Right lung (tissue), 5 donors: Measurements from ENCODE around the gene HS6ST1. TPM values are rescaled to one million over a fixed set of nuclear protein-coding genes. Genes with fewer than 3 reads are reported as not detected.
"Not testable (repeated sequence)": the region's sequence is repeated elsewhere in the genome, so short reads cannot be mapped to it uniquely, and the experiment has no call there.

Experiments used
- DNase-seq, 2 donors: peaks; one replicate each; pipeline ENCODE4 v3.0.0-alpha.2; 2013
- polyA plus RNA-seq, 5 donors: library from polyadenylated mRNA; unstranded; fragments of 120-200 nt; gene quantifications; one replicate each; pipeline versions ENCODE4 v1.2.1 to v1.2.3, GENCODE V29; 2013; ENCODE audit warnings: inconsistent platforms in 1 of 5, low replicate concordance in 1 of 5; ENCODE audit not compliant: insufficient read length in 5 of 5, insufficient read depth in 1 of 5

HS6ST1 gene
- polyA plus RNA-seq, 5 donors = 26.4 to 42.3 (median 36.4) TPM

- DNase-seq = no peak
Observed at GRCh38 chr2:128269990-128270671, 48.5 kb downstream of the HS6ST1 start.

GRCh38 chr2:128269063-128269989 lies 49.3 kb downstream of the HS6ST1 start:
- no peak for DNase-seq

DNA sequence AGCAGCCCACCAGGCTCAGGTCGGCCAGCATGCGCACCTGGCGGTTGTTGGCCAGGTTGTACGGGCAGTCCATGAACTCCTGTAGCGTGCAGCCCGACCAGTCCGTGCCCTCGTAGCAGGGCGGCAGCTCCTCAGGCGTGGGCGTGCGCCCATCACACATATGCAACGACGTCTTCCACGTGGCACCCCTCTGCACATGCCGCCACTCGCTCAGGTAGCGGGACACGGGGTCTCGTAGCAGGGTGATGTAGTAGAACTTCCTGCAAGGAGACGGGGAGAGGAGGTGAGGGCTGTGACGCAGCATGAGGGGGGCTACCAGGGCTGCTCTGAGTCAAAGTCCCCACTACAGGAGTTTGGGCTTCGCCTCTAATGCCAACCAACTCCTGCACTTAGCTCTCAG lies 50.1 kb downstream of the HS6ST1 start:
- DNase-seq = not testable (repeated sequence)

DNA sequence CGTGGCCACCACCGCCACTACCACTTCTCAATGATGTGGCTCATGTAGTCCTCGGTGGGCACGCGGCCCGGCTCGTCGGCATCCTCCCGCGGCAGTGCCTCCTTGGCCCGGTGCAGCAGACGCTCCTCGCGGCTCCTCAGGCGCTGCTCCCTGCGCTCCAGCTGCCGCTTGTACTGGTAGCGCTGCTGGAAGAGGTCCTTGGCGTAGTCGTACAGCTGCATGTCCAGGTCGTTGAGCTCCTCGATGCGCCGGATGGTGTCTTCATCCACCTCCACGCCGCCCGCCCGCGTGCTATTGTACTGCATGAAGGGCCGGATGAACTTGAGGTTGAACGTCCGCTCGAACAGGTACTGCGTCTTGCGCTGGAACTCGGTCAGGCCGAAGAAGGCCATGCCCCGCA lies 50.5 kb downstream of the HS6ST1 start:
- DNase-seq = not testable (repeated sequence)

DNA sequence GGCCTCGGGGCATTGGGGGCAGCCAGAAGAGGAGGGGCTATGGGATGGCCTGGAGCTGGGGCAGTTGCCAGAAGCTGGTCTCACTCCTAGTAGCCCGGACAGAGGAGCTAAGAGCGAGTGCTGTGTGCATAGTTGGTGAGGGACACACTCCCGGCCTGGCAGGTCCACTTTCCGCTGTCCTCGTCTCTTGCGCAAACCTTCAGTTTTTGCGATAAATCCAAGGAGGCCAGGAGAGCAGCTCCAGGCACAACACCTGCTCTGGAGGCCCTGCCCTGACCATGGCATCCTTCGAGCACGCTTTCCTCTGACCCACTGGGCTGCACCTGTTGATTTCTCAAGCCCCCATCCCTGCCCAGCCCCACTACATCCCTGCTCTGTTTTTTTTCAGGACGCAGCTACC lies 51.0 kb downstream of the HS6ST1 start:
- not testable (repeated sequence) for DNase-seq

GRCh38 chr2:128267197-128267596 lies 51.5 kb downstream of the HS6ST1 start:
- DNase-seq = not testable (repeated sequence)

DNA sequence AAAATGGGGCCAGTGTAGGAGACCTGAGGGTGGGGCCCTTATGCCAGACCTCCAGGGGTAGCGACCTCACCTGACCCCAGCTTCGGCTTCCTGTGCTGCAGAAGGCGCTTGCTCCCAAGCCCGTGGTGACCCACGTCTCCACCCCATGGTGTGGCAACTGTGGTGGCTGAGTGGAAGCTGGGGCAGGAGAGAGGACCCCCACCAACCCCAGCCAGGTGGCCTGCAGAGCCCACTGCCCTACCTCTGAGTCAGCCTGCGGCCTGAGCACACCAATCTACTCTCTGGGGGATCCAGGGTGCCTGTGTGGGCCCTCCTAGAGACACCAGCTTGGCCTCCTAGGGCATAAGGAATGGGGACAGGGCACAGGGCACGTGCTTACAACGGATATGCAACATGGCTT lies 52.2 kb downstream of the HS6ST1 start:
- not testable (repeated sequence) for DNase-seq

DNA sequence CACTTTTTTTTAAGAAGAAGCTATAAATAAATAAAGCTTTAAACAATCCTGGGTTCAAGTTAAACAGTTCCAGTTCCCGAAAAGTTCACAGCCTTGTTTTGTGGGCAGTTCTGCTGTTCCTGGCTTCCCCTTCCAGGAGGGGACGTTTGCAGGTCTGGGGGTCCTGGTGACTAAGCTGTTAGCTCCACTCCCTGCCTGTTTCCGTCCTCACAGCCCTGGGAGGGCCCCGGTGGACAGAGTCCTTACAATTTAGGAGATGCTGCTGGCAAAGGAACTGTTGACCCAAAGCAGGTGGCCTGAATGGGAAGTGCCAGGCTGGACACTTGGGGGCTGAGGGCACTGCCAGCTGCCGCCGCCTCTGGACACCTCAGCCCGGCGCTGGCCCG lies 53.1 kb downstream of the HS6ST1 start:
- not testable (repeated sequence) for DNase-seq

DNA sequence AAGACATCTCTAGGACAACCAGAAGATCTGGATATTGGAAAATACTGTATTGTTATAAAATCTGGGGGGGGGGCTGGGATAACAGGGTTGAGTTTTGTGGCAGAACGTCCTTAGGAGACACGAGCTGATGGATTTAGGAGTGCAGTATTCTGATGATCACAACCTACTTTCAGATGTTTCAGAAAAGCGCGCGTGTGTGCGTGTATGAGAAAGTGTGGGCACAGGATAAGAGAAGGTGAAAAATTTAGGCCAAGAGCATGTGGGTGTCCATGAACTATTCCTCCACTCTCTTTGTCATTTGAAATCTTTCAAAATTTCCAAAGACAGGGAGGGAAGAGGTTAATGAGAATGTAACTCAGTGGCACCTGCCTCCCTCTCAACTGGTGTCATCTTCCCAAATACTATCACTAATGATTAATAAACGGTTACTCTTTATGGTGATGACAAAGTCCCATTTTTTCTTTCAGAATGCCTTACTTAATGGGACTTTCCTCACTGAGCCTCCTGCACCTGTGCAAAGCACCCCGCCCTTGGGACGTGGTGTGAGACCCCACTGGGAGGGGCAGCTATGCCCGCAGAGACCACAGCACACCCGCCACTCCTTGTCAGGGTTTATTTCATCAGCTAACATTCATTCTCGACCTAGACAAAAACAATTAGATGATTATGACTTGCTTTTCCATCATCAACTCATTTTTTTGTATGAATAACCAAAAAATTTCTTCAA lies 53.6 kb downstream of the HS6ST1 start:
- no peak for DNase-seq

DNA sequence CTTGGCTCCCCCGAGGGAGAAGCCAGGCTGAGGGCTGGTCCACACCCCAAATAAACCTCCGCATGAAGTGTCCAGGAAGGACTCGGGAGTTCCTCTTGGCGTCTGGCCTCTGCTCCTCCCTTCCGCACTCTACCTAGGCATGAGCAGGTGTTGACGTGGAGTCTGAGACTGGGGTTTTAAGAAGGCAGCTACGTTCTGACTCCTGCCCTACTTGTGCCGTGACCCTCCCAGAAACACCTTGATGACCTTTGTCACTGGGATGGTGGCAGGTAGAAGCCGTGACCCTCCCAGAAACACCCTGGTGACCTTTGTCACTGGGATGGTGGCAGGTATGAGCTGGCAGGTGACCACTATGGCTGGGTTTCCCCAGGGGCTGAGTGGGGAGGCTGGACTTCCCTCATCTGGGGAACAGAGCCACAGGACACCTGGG lies 54.8 kb downstream of the HS6ST1 start:
- DNase-seq = no peak

DNA sequence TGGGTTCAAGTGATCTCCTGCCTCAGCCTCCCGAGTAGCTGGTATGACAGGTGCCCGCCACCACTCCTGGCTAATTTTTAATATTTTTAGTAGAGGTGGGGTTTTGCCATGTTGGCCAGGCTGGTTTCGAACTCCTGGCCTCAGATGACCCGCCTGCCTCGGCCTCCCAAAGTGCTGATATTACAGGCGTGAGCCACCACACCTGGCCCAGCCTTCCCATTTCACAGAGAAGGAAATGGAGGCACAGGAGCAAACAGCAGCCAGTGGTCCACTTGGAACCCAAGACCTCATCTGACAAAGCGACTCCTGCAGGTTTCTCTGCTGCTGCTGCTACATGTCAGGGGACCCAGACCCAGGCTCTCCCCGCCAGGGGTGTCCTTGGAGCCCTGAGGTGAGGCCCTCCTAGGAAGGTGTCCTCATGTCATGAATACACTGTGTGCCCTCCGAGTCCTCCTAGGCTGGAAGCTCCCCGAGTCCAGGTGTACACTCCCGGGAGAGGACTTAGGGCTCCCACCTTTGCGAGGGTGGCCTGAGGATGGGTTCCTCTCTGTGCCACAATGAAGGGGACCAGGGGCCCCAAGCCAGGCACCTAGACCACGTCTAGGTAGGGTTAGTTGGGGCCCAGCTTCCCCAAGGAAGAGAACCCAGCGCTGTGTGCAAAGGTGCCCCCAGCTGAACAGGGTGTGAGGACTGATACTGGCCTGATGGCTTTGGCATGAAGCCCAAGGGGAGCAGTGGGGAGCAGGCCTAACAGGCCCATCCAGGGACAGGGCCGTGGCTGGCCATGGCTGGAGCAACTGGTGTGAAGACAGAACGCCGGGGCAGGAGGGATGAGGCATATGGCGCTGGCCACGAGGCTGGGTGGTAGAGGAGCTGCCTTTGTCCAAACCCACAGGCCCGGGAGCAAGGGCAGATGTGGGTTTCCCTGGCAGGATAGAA lies 56.1 kb downstream of the HS6ST1 start:
- DNase-seq = no peak

DNA sequence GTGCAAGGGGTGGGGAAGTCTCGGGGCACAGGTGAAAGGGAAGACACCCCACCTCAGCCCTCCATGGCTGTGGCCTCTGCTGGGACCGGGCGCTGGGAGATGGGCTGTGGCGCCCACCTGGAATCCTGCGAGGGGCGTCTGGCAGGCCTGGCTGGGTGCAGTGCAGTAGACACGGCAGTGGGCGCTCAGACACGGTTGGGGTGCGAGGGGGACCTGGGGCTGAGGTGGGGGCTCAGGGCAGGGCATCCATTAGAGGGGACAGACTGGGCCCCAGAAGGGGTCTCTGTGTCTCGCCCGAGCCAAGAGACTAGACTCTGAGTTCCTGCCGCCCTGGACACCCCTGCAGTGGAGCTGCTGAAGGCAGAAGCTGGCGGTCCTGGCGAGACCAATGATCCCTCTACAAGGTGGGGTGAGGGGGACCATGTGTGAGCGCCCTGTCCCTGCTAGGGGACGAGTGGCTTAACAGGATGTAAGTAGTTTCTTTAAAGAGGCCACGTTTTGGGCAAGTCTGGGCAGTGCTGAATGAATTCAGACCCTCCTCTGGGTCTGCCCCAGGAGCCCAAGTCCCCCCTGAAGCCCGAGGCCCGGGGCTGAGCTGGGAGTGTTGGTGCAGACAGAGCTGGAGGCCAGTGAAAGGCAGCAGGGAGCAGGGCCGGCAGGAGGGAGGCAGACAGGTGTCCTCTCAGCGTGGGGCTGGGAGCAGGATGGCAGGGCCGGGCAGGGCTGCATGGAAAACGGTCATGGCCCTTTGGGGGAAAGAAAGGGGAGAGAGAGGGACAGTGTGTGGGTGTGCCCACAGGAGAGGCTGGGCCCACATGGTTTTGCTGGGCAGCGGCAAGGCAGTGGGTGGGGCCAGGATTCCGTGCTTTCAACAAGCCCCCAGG lies 57.2 kb downstream of the HS6ST1 start:
- no peak for DNase-seq

GRCh38 chr2:128260239-128261138 lies 58.2 kb downstream of the HS6ST1 start:
- peak in 1 of 2 donors; percentile 26 for DNase-seq

GRCh38 chr2:128259585-128259984 lies 59.1 kb downstream of the HS6ST1 start:
- DNase-seq = no peak

DNA sequence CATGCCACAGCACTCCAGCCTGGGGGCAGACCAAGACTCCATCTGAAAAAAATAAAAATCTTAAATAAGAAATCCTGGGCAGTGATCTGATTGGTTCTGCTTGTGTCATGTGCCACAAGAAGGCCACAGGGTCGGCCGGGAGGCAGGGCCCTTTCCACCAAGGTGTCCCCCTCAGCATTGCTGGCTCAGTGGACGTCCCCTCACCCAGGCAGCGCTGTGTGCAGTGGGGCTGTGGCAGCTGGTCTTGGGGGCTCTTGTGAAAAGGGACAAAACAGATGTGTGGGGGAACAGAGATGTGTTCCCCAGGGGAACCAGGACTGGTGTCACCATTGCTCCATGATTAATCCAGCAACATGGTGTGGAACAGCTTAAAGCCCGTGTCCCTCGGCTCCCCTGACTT lies 60.5 kb downstream of the HS6ST1 start:
- DNase-seq = no peak

- DNase-seq = no peak
Observed at GRCh38 chr2:128252501-128252900, 66.2 kb downstream of the HS6ST1 start.

GRCh38 chr2:128252086-128252485 lies 66.6 kb downstream of the HS6ST1 start:
- not testable (repeated sequence) for DNase-seq

- DNase-seq = no peak
Observed at GRCh38 chr2:128250229-128251025, 68.2 kb downstream of the HS6ST1 start.
